ENCODE data around the gene FGFR3. TPM values are rescaled to one million over a fixed set of nuclear protein-coding genes. Genes with fewer than 3 reads are reported as not detected.

FGFR3 gene
- total and polyA plus RNA-seq, 2 of the 4 experiments (the other 2 are of a cell fraction) = 0.18 to 0.67 TPM

GRCh38 chr4:1793940-1794808 lies 1.1 kb downstream of the FGFR3 start:
- H3K27ac ChIP-seq (ENCODE audit: insufficient read depth, low read length) = no peak overlapping the region
- CTCF ChIA-PET = interaction anchor here (0.6 kb wide), 1 partner anchor 70 kb away, joined by 4 read pairs; no protein-coding TSS in a partner anchor
- H2AFZ ChIP-seq (replicated peaks; ENCODE audit: low read length, poor library complexity) = peak overlapping the region; percentile 40
- peaks cover 54% of the 10 kb centered on the region for H3K27me3 ChIP-seq (ENCODE audit: control insufficient read depth, insufficient read depth, low read length)
- H3K4me3 ChIP-seq (ENCODE audit: insufficient read depth, low read depth, low read length) = peak overlapping the region; percentile 32
- no peak overlapping the region for H2BK5ac ChIP-seq (ENCODE audit: low read depth, low read length, poor library complexity, severe bottlenecking)
- no peak overlapping the region for H4K91ac ChIP-seq (ENCODE audit: insufficient read depth, low read depth, low read length)
- dilution Hi-C loops (cut with HindIII; ENCODE audit: low sequenced_read_pairs, unreplicated experiment) = no loop called here
- intact Hi-C loops (cut with micrococcal nuclease) = no loop called here
- no peak overlapping the region for H3K18ac ChIP-seq (ENCODE audit: low read depth, low read length)
- no peaks in the 10 kb centered on the region for H3K9me1 ChIP-seq (ENCODE audit: insufficient read depth, low read length)
- POLR2A ChIA-PET (ENCODE audit: unreplicated experiment) = no interaction called here
- peak; percentile 9; the same call in 1 of the 2 replicates for ATAC-seq (ENCODE audit: low read depth)
- H4K5ac ChIP-seq (ENCODE audit: low read depth, low read length) = no peak overlapping the region
- no peak overlapping the region for H3K23ac ChIP-seq (ENCODE audit: low read depth, low read length)
- no peaks in the 10 kb centered on the region for H3K9me3 ChIP-seq (ENCODE audit: control insufficient read depth, insufficient read depth, low read length)
- in situ Hi-C loops (cut with MboI; ENCODE audit: low sequenced_read_pairs) = no loop called here
- peaks cover 6% of the 10 kb centered on the region; the same call in 1 of the 2 replicates for H4K20me1 ChIP-seq (ENCODE audit: insufficient read depth, low read length)
- H4K8ac ChIP-seq (ENCODE audit: low read depth in 2 of 2, low read length in 2 of 2) = no peak overlapping the region
- BruUV-seq (replicated peaks) = no TSS peak
- WGBS, 2 experiments (ENCODE audit: extremely low coverage in 2 of 2, insufficient read length in 1 of 2) = 1% methylated on average over 50 of the region's 101 CpGs; no CpG with 5 or more reads in 1 of the 2 experiments
- no peak overlapping the region for H2AK5ac ChIP-seq (ENCODE audit: low read depth, low read length)
- no peaks in the 10 kb centered on the region for H3K79me1 ChIP-seq (ENCODE audit: low read depth in 1 of 2, low read length in 2 of 2)
- peak overlapping the region; percentile 20 for H3K4me2 ChIP-seq (ENCODE audit: low read depth, low read length)
- peaks cover 2% of the 10 kb centered on the region; the same call in 1 of the 2 replicates for H3K4me1 ChIP-seq (ENCODE audit: control insufficient read depth, insufficient read depth, low read length)
- H3K14ac ChIP-seq (replicated peaks; ENCODE audit: low read depth, low read length) = no peak overlapping the region
- no peak for DNase-seq
- no peak overlapping the region for H2BK120ac ChIP-seq (ENCODE audit: low read depth, low read length)
- H2BK15ac ChIP-seq (ENCODE audit: low read depth, low read length) = no peak overlapping the region
- H3K4ac ChIP-seq (ENCODE audit: low read depth, low read length) = no peak overlapping the region
- peak overlapping the region; percentile 0 for H2AK9ac ChIP-seq (replicated peaks; ENCODE audit: low read depth, low read length, poor library complexity)
- H3K9ac ChIP-seq (ENCODE audit: low read depth, low read length) = no peak overlapping the region
- H3K56ac ChIP-seq (ENCODE audit: extremely low read depth, insufficient read depth, low read length) = no peak overlapping the region
- H2BK20ac ChIP-seq (ENCODE audit: low read depth, low read length) = no peak overlapping the region
- no peaks in the 10 kb centered on the region for H3K36me3 ChIP-seq (ENCODE audit: control insufficient read depth, insufficient read depth, low read length)
- TF ChIP-seq CEBPB (IDR thresholded peaks at IDR 0.05; ENCODE audit: low read depth, low read length) (no peak), SMC3 (IDR thresholded peaks at IDR 0.05; ENCODE audit: low read depth, low read length) (no peak), RFX5 (IDR thresholded peaks at IDR 0.05; ENCODE audit: low read depth, low read length) (no peak), MAFK (IDR thresholded peaks at IDR 0.05; ENCODE audit: low read depth, low read length) (no peak), USF2 (IDR thresholded peaks at IDR 0.05; ENCODE audit: low read depth, low read length) (no peak), CHD1 (IDR thresholded peaks at IDR 0.05; ENCODE audit: low read depth, low read length) (no peak), CTCF (conservative IDR thresholded peaks at IDR 0.05; ENCODE audit: low read depth, low read length) (no peak), POLR2A (IDR thresholded peaks at IDR 0.05; ENCODE audit: low read depth, low read length) (no peak), BHLHE40 (IDR thresholded peaks at IDR 0.05; ENCODE audit: low read depth, low read length) (no peak), RCOR1 (IDR thresholded peaks at IDR 0.05; ENCODE audit: insufficient replicate concordance, low read length) (no peak), RAD21 (IDR thresholded peaks at IDR 0.05; ENCODE audit: low read length) (no peak), MXI1 (IDR thresholded peaks at IDR 0.05; ENCODE audit: borderline replicate concordance, low read depth, low read length) (no peak), MAZ (IDR thresholded peaks at IDR 0.05; ENCODE audit: borderline replicate concordance, low read depth, low read length) (no peak), NFE2L2 (IDR thresholded peaks at IDR 0.05; ENCODE audit: low read depth, low read length) (no peak)
